GM19463 (cell line): ENCODE measurements around the gene SPDYE4.
A peak's percentile ranks its signal among the peaks of the same experiment; 100 is the strongest.
"Not testable (repeated sequence)": the region's sequence is repeated elsewhere in the genome, so short reads cannot be mapped to it uniquely, and the experiment has no call there.

Experiments
- ATAC-seq: cut with Tn5 transposase; IDR thresholded peaks from one replicate; pipeline ENCODE4 v1.9.1; 2021; ENCODE audit warnings: mild to moderate bottlenecking, moderate library complexity; ENCODE audit not compliant: unreplicated experiment

SPDYE4 gene, protein sequence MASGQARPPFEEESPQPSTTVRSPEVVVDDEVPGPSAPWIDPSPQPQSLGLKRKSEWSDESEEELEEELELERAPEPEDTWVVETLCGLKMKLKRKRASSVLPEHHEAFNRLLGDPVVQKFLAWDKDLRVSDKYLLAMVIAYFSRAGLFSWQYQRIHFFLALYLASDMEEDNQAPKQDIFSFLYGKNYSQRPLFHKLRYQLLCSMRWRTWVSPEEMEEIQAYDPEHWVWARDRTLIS

GRCh38 chr17:8758137-8758596 is at the start of gene SPDYE4:
SPDYE4 (minus strand) TSS chr17:8758546; CDS start chr17:8758382, 164 bp downstream.
- no peak for ATAC-seq

GRCh38 chr17:8806926-8807550 is 48.7 kb upstream of the SPDYE4 start:
- peak; percentile 80 for ATAC-seq

DNA sequence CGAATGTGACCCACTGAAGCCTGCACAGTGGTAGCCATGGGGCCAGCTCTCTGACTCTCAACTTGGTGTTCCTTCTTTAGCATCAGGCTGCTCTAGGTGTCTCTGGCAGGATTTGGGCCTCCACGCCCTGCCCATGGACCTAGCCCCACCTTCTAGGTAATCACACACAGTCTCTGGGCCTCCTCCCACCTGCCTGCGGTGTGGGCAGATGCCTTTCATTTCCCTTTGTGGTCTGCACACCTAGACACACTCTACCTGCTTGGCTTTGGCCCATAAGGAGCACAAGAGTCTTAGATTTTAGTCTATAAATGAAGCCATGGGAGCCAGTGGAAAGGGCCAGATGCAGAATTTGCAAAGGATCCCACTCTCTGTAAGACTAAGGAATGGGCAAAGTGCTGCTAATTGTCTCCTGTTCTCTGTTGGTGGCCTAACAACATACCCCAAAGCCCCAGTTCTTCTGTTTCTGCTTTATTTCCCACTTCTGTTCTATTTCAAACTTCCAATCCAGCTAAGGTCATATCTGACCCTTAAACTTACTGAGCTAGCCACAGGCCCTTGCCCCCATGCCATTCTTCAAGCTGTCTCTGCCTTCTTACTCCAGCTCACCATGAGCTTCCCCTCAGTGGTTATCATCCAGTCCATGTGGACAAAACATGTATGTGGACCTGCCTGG is 48.0 kb upstream of the SPDYE4 start:
- ATAC-seq = no peak

- not testable (repeated sequence) for ATAC-seq
Measured at GRCh38 chr17:8805396-8805795, 47.0 kb upstream of the SPDYE4 start.

DNA sequence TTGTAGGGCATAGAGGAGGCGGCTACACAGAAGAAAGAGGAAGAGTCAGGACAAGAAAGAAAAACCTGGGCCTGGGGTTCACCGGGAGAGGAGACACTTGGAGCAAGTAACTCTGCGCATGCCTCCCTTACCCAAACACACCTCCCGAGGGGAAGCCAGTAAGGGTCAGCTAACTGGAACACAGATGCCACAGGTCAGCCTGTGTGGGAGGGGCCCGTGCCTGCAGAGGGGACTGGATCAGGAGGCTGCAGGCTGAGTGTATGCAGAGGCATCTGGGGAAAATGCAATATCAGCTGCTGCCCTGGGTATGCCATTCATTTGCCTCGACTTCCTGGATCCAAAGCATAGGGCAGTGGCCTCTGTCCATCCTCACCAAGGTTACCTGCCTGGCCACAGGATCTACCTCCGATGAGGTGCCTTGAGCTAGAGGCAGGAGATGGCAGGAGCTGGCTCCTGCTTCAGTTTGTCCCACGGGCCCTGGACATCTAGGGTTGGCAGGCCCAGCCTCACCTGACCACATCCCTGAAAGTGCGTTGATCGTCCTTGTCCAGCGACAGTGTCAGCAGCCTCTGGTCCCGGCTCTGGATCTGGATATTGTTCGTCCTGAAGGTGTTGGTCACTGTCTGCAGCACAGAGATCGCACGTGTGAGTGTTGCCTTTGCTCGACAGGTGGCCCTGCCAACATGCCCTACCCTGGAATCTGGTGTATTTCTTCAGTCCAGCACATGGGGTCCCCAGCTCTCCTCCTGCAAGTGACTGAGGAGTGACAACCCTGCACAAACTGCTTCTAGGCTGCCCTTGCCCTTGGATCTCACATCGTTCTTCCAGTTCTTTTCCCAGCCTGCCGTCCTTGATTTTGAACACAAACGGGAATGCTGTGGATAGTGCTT is 45.4 kb upstream of the SPDYE4 start:
- ATAC-seq = no peak

DNA sequence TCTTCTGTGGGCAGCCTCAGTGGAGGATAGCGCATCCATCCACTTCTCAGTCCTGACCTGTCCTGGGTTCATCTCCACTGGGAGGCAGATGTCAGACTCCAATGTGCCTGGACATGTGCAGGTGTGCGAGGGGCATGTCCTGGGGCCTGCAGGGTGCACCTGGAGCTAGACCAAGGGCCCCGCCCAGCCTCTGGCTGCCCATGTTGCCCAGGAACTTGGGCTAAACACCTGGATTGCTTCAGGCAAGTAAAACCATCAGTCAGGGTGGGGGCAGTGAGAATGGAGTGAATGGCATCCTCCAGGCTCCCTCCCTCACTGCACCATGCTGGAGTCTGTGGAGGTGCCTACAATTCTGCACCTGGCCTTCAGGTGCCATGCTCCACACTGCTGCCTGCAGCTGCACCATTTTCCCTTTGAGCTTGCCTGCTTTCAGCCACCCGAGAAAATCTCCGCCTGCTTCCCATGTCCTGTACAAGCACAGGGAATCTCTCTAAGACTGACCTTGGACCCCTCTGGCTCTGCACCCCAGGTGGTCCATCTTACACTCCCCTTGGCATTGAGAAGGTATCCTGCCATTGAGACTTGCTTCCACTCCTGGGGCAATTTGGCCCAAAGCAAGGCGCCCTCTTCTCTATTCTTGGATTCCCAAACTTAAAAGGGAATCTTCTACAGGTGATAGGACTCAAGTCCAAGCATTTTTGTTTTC is 42.9 kb upstream of the SPDYE4 start:
- no peak for ATAC-seq

DNA sequence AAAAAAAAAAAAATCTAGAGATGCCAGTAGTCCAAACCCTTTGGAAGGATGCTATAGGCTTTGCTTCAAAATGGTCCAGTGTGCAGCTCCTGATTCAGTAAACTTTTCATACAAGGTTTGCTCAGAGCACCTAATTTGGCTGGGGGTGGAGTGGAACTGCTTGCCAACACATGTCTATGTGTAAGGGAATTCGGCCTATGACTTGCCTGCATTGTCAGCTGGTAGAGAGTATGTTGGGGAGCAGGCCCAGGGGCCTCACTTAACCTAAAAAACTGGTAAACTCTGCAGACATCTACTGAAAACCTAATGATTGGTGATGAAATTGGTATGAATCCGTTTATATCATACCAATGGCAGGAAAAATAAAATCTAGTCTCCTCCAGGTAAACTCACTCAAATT is 42.3 kb upstream of the SPDYE4 start:
- no peak for ATAC-seq

- no peak for ATAC-seq
Measured at GRCh38 chr17:8799570-8800212, 41.3 kb upstream of the SPDYE4 start.

DNA sequence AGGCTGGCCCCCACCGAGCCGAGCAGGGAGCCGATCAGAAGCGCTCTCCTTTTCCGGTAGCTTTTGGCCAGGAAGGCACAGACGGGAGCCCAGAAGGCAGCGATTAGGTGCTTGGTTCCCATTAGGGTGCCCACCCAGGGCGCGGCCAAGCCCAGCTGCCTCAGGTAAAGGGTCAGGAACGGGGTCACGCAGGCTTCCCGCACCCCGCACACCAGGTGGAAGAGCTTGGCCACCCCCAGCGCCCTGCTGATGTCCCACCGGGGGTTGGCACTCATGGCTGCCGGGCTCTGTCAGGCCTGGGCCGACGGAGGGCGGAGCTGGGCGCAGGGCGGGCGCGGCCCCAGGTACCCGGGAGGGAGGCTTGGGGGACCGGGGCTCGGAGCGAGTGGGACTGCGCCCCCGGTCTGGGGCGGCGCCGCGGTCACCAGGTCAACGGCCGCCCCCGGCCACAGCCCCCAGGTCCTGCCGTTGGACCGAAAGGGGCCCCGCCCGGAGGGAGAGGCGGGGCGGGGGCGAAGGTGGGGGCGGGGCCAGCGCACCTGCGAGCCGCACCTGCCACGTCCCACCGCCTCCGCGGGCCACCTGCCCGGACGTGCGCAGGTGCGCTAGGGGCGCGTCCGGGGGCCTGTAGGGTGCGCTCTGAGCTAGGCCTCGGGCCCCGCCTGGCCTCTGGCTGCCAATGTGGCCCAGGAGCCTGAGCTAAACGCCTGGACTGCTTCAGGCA is 40.7 kb upstream of the SPDYE4 start, which contains the start of gene MFSD6L:
Gene MFSD6L (minus strand): TSS at position 520 of the 724 bp plus-strand sequence. CDS start 245 bp downstream, at position 275.
- ATAC-seq = no peak

DNA sequence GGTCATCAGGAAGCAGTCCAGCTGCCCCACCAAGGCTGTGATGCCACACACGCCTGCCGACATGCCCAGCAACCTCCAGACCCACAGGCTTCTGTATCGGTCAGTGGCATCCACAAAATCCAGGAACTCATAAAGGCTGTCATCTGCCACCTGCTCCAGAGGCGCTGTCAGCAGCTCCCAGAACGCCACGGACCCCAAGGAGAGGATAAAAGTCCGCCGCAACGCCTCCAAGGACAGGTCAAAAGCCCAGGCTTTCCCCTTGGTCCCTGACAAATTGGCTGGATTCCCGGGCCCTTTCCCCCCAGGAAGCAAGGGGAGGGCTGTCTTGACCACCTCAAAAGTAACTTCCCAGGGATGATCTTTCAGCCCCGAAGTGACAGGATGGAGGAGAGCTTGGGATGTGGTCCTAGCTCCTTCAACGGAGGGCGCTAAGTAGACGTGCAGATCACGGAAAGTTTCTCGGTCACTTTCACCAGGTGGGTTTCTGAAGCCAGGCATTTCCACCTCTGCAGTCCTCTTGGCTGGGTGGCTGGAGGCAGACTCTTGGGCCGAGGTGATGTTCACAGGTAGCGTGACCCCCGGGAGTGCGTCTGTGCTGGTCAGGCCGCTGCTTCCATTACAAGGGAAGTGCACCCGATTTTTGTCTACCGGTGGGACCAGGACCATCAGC is 40.0 kb upstream of the SPDYE4 start:
- no peak for ATAC-seq

DNA sequence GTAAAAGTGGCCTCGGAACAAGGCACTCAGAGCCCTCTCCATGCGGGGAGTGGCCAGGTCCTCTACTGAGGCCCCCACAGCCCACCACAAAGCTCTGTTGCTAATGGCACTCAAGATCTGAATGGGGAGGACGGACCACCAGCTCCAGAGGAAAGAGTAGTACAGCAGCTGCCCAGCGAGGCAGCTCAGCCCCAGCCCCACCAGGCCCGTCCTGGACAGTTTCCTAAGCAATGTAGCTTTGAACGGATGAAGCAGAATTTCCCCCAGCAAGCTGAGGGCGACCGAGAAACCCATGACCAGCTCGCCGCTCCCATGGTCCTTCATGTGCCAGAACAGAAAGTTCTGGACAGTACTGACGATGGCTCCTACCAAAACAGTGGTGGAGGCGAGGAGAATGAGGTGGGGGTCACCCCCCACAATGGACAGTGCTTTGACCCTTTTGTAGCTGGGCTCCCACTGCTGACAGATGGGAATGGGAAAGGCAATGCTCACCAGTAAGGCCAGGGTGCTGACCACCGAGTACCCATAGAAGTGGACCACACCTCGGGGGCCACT is 39.4 kb upstream of the SPDYE4 start:
- ATAC-seq = no peak

- no peak for ATAC-seq
Measured at GRCh38 chr17:8794636-8795035, 36.3 kb upstream of the SPDYE4 start.

DNA sequence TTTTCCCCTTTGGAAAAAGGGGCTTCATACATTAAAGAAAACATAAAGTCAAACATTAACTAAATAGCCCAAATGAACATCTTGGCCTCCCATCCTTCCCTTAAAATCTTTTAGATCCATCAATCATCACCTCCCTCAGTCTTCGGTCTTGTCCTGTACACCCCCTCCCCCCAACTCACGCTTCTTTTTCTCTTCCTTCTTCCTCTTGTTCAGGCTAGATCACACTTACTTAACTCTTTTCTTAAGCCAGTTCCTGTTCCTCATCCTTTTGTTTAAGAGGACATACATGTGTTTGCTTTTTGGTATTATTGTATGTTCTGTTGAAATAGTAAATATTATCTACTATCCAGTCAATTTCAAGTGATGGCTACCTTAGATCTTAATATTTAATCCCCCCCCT is 35.3 kb upstream of the SPDYE4 start:
- ATAC-seq = no peak

GRCh38 chr17:8792646-8793045 is 34.3 kb upstream of the SPDYE4 start:
- ATAC-seq = no peak

GRCh38 chr17:8791910-8792270 is 33.5 kb upstream of the SPDYE4 start:
- no peak for ATAC-seq

DNA sequence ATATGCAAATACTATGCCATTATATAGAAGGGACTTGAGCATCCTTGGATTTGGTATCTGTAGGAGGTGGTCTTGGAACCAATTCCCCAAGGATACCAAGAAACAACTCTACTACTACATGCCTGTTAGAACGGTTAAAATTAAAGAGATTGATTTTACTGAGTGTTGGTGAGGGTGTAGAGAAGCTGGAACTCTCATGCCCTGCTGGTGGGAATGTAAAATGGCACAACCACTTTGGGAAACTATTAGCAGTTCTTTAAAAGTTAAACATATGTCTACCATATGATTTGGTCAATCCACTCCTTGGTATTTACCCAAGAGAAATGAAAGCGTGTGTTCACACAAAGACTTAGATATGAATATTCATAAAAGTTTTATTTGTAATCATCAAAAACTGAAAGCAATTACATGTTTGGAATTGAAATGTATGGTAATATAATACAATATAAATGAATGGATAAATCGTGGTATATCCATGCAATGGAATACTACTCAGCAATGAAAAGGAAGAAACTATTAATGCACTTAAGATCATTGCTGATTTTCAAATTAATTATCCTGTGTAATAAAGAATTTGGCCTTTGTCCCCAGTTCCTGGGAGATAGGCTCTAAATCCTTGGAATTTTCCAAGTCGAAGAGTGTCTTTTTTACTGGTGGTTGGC is 33.0 kb upstream of the SPDYE4 start:
- no peak for ATAC-seq

- ATAC-seq = no peak
Measured at GRCh38 chr17:8789743-8790142, 31.4 kb upstream of the SPDYE4 start.

- no peak for ATAC-seq
Measured at GRCh38 chr17:8788998-8789397, 30.7 kb upstream of the SPDYE4 start.
